ENCODE data around the gene GPHN. TPM values are rescaled to one million over a fixed set of nuclear protein-coding genes. Genes with fewer than 3 reads are reported as not detected.

Gene GPHN
- total RNA-seq, 2 experiments from 2014 or later = 10.0 to 10.7 TPM

- Histone ChIP-seq H3K36me3 (ENCODE audit: insufficient read depth, low read length) (no peaks in the 10 kb centered on the region), H3K4me3 (ENCODE audit: low read length) (no peak overlapping the region), H3K4me1 (ENCODE audit: insufficient read depth, low read length) (no peaks in the 10 kb centered on the region), H3K9me3 (ENCODE audit: control insufficient read depth in 1 of 2, insufficient read depth in 1 of 2, low read length in 2 of 2) (peaks cover 0 to 1% of the 10 kb centered on the region in 2 experiments), H3K27ac (ENCODE audit: low read depth in 1 of 2, low read length in 2 of 2) (no peak overlapping the region), H3K27me3 (ENCODE audit: control insufficient read depth in 1 of 2, insufficient read depth in 2 of 2, low read length in 2 of 2) (no peaks in the 10 kb centered on the region)
- no peaks in the 10 kb centered on the region for H3K4me1 Mint-ChIP-seq (ENCODE audit: low read depth)
- TF ChIP-seq CTCF (IDR thresholded peaks at IDR 0.05) = no peak
- H3K36me3 Mint-ChIP-seq (ENCODE audit: low read depth) = peaks cover 21% of the 10 kb centered on the region
- no peak overlapping the region for H3K4me3 Mint-ChIP-seq
- ATAC-seq (ENCODE audit: poor library complexity) (no peak), DNase-seq (no peak)
- ChIA-PET CTCF (no interaction called here), POLR2A (no interaction called here)
- H3K9me3 Mint-ChIP-seq = peaks cover 2% of the 10 kb centered on the region
- H3K27ac Mint-ChIP-seq = no peak overlapping the region
- H3K27me3 Mint-ChIP-seq = no peaks in the 10 kb centered on the region
- intact Hi-C loops (cut with DNase I, micrococcal nuclease) = no loop called here
Measured at GRCh38 chr14:66696326-66696725, 188.4 kb downstream of the GPHN start.

GRCh38 chr14:66698503-66698902 lies 190.6 kb downstream of the GPHN start:
- H3K4me3 Mint-ChIP-seq = no peak overlapping the region
- ATAC-seq (ENCODE audit: poor library complexity) (no peak), DNase-seq (no peak)
- H3K9me3 ChIP-seq (ENCODE audit: control insufficient read depth in 1 of 2, insufficient read depth in 1 of 2, low read length in 2 of 2) = peaks cover 0 to 10% of the 10 kb centered on the region in 2 experiments
- ChIA-PET CTCF (no interaction called here), POLR2A (no interaction called here)
- peaks cover 8% of the 10 kb centered on the region for H3K9me3 Mint-ChIP-seq
- no peaks in the 10 kb centered on the region for H3K27me3 ChIP-seq (ENCODE audit: control insufficient read depth in 1 of 2, insufficient read depth in 2 of 2, low read length in 2 of 2)
- no peaks in the 10 kb centered on the region for H3K36me3 ChIP-seq (ENCODE audit: insufficient read depth, low read length)
- no peak overlapping the region for H3K27ac Mint-ChIP-seq
- H3K36me3 Mint-ChIP-seq (ENCODE audit: low read depth) = peaks cover 17% of the 10 kb centered on the region
- H3K4me1 Mint-ChIP-seq (ENCODE audit: low read depth) = no peaks in the 10 kb centered on the region
- H3K27ac ChIP-seq (ENCODE audit: low read depth in 1 of 2, low read length in 2 of 2) = no peak overlapping the region
- H3K4me3 ChIP-seq (ENCODE audit: low read length) = no peak overlapping the region
- intact Hi-C loops (cut with DNase I, micrococcal nuclease) = no loop called here
- H3K27me3 Mint-ChIP-seq = no peaks in the 10 kb centered on the region
- TF ChIP-seq CTCF (IDR thresholded peaks at IDR 0.05) = no peak
- no peaks in the 10 kb centered on the region for H3K4me1 ChIP-seq (ENCODE audit: insufficient read depth, low read length)

- DNase-seq (no peak), ATAC-seq (ENCODE audit: poor library complexity) (no peak)
- ChIA-PET CTCF (no interaction called here), POLR2A (no interaction called here)
- H3K4me1 ChIP-seq (ENCODE audit: insufficient read depth, low read length) = no peaks in the 10 kb centered on the region
- no peak overlapping the region for H3K27ac ChIP-seq (ENCODE audit: low read depth in 1 of 2, low read length in 2 of 2)
- Mint-ChIP-seq H3K4me1 (ENCODE audit: low read depth) (no peaks in the 10 kb centered on the region), H3K36me3 (ENCODE audit: low read depth) (peaks cover 9% of the 10 kb centered on the region), H3K27ac (no peak overlapping the region), H3K9me3 (peaks cover 10% of the 10 kb centered on the region), H3K27me3 (no peaks in the 10 kb centered on the region), H3K4me3 (no peak overlapping the region)
- H3K4me3 ChIP-seq (ENCODE audit: low read length) = no peak overlapping the region
- H3K9me3 ChIP-seq (ENCODE audit: control insufficient read depth in 1 of 2, insufficient read depth in 1 of 2, low read length in 2 of 2) = peaks cover 0 to 10% of the 10 kb centered on the region in 2 experiments
- H3K36me3 ChIP-seq (ENCODE audit: insufficient read depth, low read length) = no peaks in the 10 kb centered on the region
- no peak for TF ChIP-seq CTCF (IDR thresholded peaks at IDR 0.05)
- intact Hi-C loops (cut with DNase I, micrococcal nuclease) = no loop called here
- no peaks in the 10 kb centered on the region for H3K27me3 ChIP-seq (ENCODE audit: control insufficient read depth in 1 of 2, insufficient read depth in 2 of 2, low read length in 2 of 2)
Measured at GRCh38 chr14:66701813-66702212, 193.9 kb downstream of the GPHN start.
